Panc1 (cell line): ENCODE measurements around the gene IL21R. TPM values are rescaled to one million over a fixed set of nuclear protein-coding genes. Genes with fewer than 3 reads are reported as not detected.
A peak's percentile ranks its signal among the peaks of the same experiment; 100 is the strongest.

ENCODE experiments used
- ATAC-seq: fragments of 200-7000 bp; cut with Tn5 transposase; 2 replicates; pipeline ENCODE4 v1.9.1; 2020; ENCODE audit warnings: mild to moderate bottlenecking, moderate library complexity
- BruUV-seq: library from RNA; stranded (reverse); fragments of 400-500 nt; replicated peaks from 2 replicates; lab custom pipeline; 2021; lab: Mats Ljungman, UMichigan
- CTCF ChIA-PET: fragments of 300-600 bp; sonication (Branson Sonifier 250); formaldehyde crosslinking; loops from one replicate; lab custom pipeline; 2022; ENCODE audit warnings: antibody characterized with exemption; lab: Charles Lee
- POLR2A ChIA-PET: fragments of 300-600 bp; sonication (Branson Sonifier 250); formaldehyde crosslinking; loops from one replicate; lab custom pipeline; 2022; ENCODE audit warnings: antibody characterized with exemption; lab: Charles Lee
- DNase-seq: peaks from one replicate; pipeline ENCODE4 v3.0.0-alpha.2; 2010; ENCODE audit warnings: low read depth, low spot score
- H3K27ac ChIP-seq: 2 replicates; pipeline ENCODE4 v1.5.1; 2011; ENCODE audit warnings: mild to moderate bottlenecking, low read length, inconsistent platforms
- H3K27me3 ChIP-seq: fragments of 200-500 bp; sonication (Bioruptor generic); 2 replicates; pipeline ENCODE4 v1.6.0; 2014; ENCODE audit warnings: low read length, inconsistent platforms; ENCODE audit not compliant: control insufficient read depth, insufficient read depth
- H3K36me3 ChIP-seq: fragments of 200-500 bp; sonication (Bioruptor generic); 2 replicates; pipeline ENCODE4 v1.5.1; 2014; ENCODE audit warnings: inconsistent platforms, mild to moderate bottlenecking, low read length, moderate library complexity; ENCODE audit not compliant: control insufficient read depth, insufficient read depth
- H3K4me1 ChIP-seq: 2 replicates; pipeline ENCODE4 v1.5.1; 2011; ENCODE audit warnings: inconsistent platforms, mild to moderate bottlenecking, low read length, moderate library complexity; ENCODE audit not compliant: control insufficient read depth, insufficient read depth
- H3K4me3 ChIP-seq, 2 experiments: 2 replicates each; pipeline ENCODE4 v1.5.1; 2011 to 2012; ENCODE audit warnings: low read depth in 2 of 2, low read length in 2 of 2, mild to moderate bottlenecking in 2 of 2, inconsistent platforms in 1 of 2, moderate library complexity in 1 of 2
- H3K9me3 ChIP-seq: fragments of 200-500 bp; sonication (Bioruptor generic); 2 replicates; pipeline ENCODE4 v1.5.1; 2014; ENCODE audit warnings: low read depth, mild to moderate bottlenecking, inconsistent platforms, low read length, moderate library complexity; ENCODE audit not compliant: control insufficient read depth, insufficient read depth
- CTCF ChIP-seq: fragments of 450-650 bp; IDR thresholded peaks from 2 replicates; pipeline ENCODE4 v1.5.1; 2017; ENCODE audit warnings: mild to moderate bottlenecking
- POLR2AphosphoS5 ChIP-seq: IDR thresholded peaks from 2 replicates; pipeline ENCODE4 v1.6.1; 2012; ENCODE audit warnings: mild to moderate bottlenecking, low read depth, low read length, moderate library complexity
- REST ChIP-seq, 2 experiments: IDR thresholded peaks; 2 replicates each; pipeline ENCODE4 v1.6.1; 2011 to 2012; ENCODE audit warnings: low read depth in 2 of 2, control low read depth in 1 of 2, low read length in 1 of 2, mild to moderate bottlenecking in 1 of 2, moderate library complexity in 1 of 2; ENCODE audit not compliant: insufficient read depth in 1 of 2
- SIN3A ChIP-seq: IDR thresholded peaks from 2 replicates; pipeline ENCODE4 v1.6.1; 2012; ENCODE audit warnings: low read depth, mild to moderate bottlenecking, low read length, moderate library complexity, borderline replicate concordance; ENCODE audit not compliant: insufficient read depth
- TCF7L2 ChIP-seq: IDR thresholded peaks from 2 replicates; pipeline ENCODE4 v1.6.1; 2011; ENCODE audit warnings: mild to moderate bottlenecking, low read depth, low read length, inconsistent platforms
- in situ Hi-C: cut with HindIII; loops from 2 replicates; pipeline ENCODE4 v1.10.0; 2016; ENCODE audit warnings: low sequenced_read_pairs, low pct_unique_long_range_greater_than_20kb
- intact Hi-C: fragments of 100-400 bp; cut with micrococcal nuclease; formaldehyde crosslinking; loops from one replicate; pipeline ENCODE4 v1.10.0; 2022; ENCODE audit not compliant: unreplicated experiment
- total RNA-seq: library from RNA; stranded (reverse); gene quantifications from one replicate; pipeline ENCODE4 v1.2.1, GENCODE V29; 2021; ENCODE audit not compliant: unreplicated experiment

Gene IL21R
- total RNA-seq, 1 experiment from 2014 or later = 0.10 TPM

- BruUV-seq = no TSS peak
- in situ Hi-C loops = no loop called here
- Histone ChIP-seq H3K36me3 (no peaks in the 10 kb centered on the region), H3K9me3 (no peaks in the 10 kb centered on the region), H3K4me3 (no peak overlapping the region), H3K27ac (no peak overlapping the region), H3K4me1 (no peaks in the 10 kb centered on the region), H3K27me3 (peaks cover 2% of the 10 kb centered on the region; the same call in 1 of the 2 replicates)
- ATAC-seq (no peak), DNase-seq (no peak)
- ChIA-PET CTCF (no interaction called here), POLR2A (no interaction called here)
- TF ChIP-seq SIN3A (no peak), REST (IDR thresholded peaks at IDR 0.05; ENCODE audit: insufficient read depth in 1 of 2, low read depth in 2 of 2, low read length in 1 of 2) (no peak), POLR2AphosphoS5 (no peak), CTCF (no peak), TCF7L2 (no peak)
- intact Hi-C loops = no loop called here
These were observed 43.7 kb downstream of the IL21R start for GRCh38 chr16:27445502-27446175.

GRCh38 chr16:27446721-27447120 is 44.7 kb downstream of the IL21R start:
- Histone ChIP-seq H3K9me3 (no peaks in the 10 kb centered on the region), H3K36me3 (no peaks in the 10 kb centered on the region), H3K27ac (no peak overlapping the region), H3K27me3 (peaks cover 2% of the 10 kb centered on the region; the same call in 1 of the 2 replicates), H3K4me1 (no peaks in the 10 kb centered on the region), H3K4me3 (no peak overlapping the region)
- intact Hi-C loops (no loop called here), in situ Hi-C loops (no loop called here)
- BruUV-seq = no TSS peak
- ChIA-PET POLR2A (no interaction called here), CTCF (no interaction called here)
- no peak for DNase-seq
- ATAC-seq = peak; percentile 39; the same call in 1 of the 2 replicates
- TF ChIP-seq SIN3A = no peak
- TF ChIP-seq POLR2AphosphoS5 = no peak
- no peak for TF ChIP-seq TCF7L2
- no peak for TF ChIP-seq REST (IDR thresholded peaks at IDR 0.05; ENCODE audit: insufficient read depth in 1 of 2, low read depth in 2 of 2, low read length in 1 of 2)
- no peak for TF ChIP-seq CTCF
